A549 (cell line): ENCODE measurements around the gene ATP8A1. TPM values are rescaled to one million over a fixed set of nuclear protein-coding genes. Genes with fewer than 3 reads are reported as not detected.

Experiments
- ATAC-seq, 2 experiments: fragments of 200-7000 bp in 1 of 2; fragments of >200 bp in 1 of 2; cut with Nextera tagmentation in 1 of 2; cut with Tn5 transposase in 1 of 2; 3 replicates each; pipeline versions ENCODE4 v1.8.0 to v1.9.1; 2018 to 2020; ENCODE audit warnings: mild to moderate bottlenecking in 1 of 2, moderate library complexity in 1 of 2
- CTCF ChIA-PET: fragments of 300-600 bp; sonication (Branson Sonifier 250); formaldehyde crosslinking; extraction: SDS; loops from one replicate; lab custom pipeline; 2021; ENCODE audit warnings: antibody characterized with exemption, inconsistent platforms; lab: Yijun Ruan, JAX
- POLR2A ChIA-PET: fragments of 350-600 bp; formaldehyde crosslinking; extraction: SDS; loops from one replicate; lab custom pipeline; 2021; ENCODE audit warnings: antibody characterized with exemption, inconsistent platforms; lab: Yijun Ruan, JAX
- DNase-seq, 2 experiments: peaks; one replicate each; pipeline versions ENCODE4 v3.0.0 to v3.0.0-alpha.2; 2011 to 2016; ENCODE audit warnings: low read depth in 1 of 2, low spot score in 1 of 2
- FAIRE-seq: peaks from 2 replicates; lab custom pipeline; 2011; peaks lifted over from hg19 to GRCh38; lab: Jason Lieb, UNC
- H3K27ac ChIP-seq, 2 experiments: fragments of >200 bp; sonication (Bioruptor Twin); formaldehyde crosslinking; 3 replicates each; pipeline ENCODE4 v1.5.1; 2016 to 2017
- H3K4me1 ChIP-seq: fragments of >200 bp; sonication (Bioruptor Twin); formaldehyde crosslinking; 3 replicates; pipeline ENCODE4 v1.6.1; 2016
- H3K4me2 ChIP-seq: fragments of >200 bp; sonication (Bioruptor Twin); formaldehyde crosslinking; 3 replicates; pipeline ENCODE4 v1.6.1; 2016
- H3K4me3 ChIP-seq: fragments of >200 bp; sonication (Bioruptor Twin); formaldehyde crosslinking; 3 replicates; pipeline ENCODE4 v1.5.1; 2016
- H3K9me3 ChIP-seq: fragments of >200 bp; sonication (Bioruptor Twin); formaldehyde crosslinking; 3 replicates; pipeline ENCODE4 v1.6.1; 2016
- BHLHE40 ChIP-seq: IDR thresholded peaks from 2 replicates; pipeline ENCODE4 v1.6.1; 2012; ENCODE audit warnings: low read depth, low read length, inconsistent platforms
- CEBPB ChIP-seq, 2 experiments: fragments of >200 bp in 1 of 2; sonication (Bioruptor Twin) in 1 of 2; formaldehyde crosslinking in 1 of 2; IDR thresholded peaks; 2 replicates each; pipeline ENCODE4 v1.6.1; 2012 to 2016
- EHF ChIP-seq: fragments of 250-450 bp; sonication (Bioruptor Pico); IDR thresholded peaks from 2 replicates; pipeline ENCODE4 v1.5.0; 2020; ENCODE audit warnings: mild to moderate bottlenecking
- FOXS1 ChIP-seq: fragments of 250-450 bp; sonication (Bioruptor Pico); IDR thresholded peaks from 2 replicates; pipeline ENCODE4 v1.5.0; 2020; ENCODE audit warnings: mild to moderate bottlenecking, moderate library complexity
- GATA3 ChIP-seq: IDR thresholded peaks from 2 replicates; pipeline ENCODE4 v1.6.1; 2012; ENCODE audit warnings: borderline replicate concordance
- HDAC2 ChIP-seq: fragments of 200-600 bp; sonication (generic); IDR thresholded peaks from 2 replicates; pipeline ENCODE4 v1.6.1; 2016
- HOXB13 ChIP-seq: fragments of 250-450 bp; sonication (Bioruptor Pico); IDR thresholded peaks from 2 replicates; pipeline ENCODE4 v1.5.0; 2020; ENCODE audit warnings: low read depth, mild to moderate bottlenecking, moderate library complexity
- KDM1A ChIP-seq: fragments of 200-600 bp; sonication (generic); IDR thresholded peaks from 2 replicates; pipeline ENCODE4 v1.6.1; 2016; ENCODE audit warnings: low read depth, mild to moderate bottlenecking
- KDM5A ChIP-seq: fragments of 200-600 bp; sonication (generic); IDR thresholded peaks from 2 replicates; pipeline ENCODE4 v1.6.1; 2016; ENCODE audit warnings: antibody characterized with exemption, mild to moderate bottlenecking
- NFE2L2 ChIP-seq: fragments of 150-350 bp; conservative IDR thresholded peaks from 2 replicates; pipeline ENCODE4 v1.6.1; 2014; ENCODE audit warnings: low read length
- NR3C1 ChIP-seq: fragments of >200 bp; sonication (Bioruptor Twin); formaldehyde crosslinking; IDR thresholded peaks from 3 replicates; pipeline ENCODE4 v1.6.1; 2017
- RCOR1 ChIP-seq: fragments of 150-350 bp; IDR thresholded peaks from 2 replicates; pipeline ENCODE4 v1.6.1; 2014; ENCODE audit warnings: antibody characterized with exemption, low read length, low read depth
- RFX5 ChIP-seq: fragments of 450-650 bp; IDR thresholded peaks from 2 replicates; pipeline ENCODE4 v1.7.1; 2014; ENCODE audit warnings: antibody characterized with exemption, mild to moderate bottlenecking, moderate library complexity
- SMC3 ChIP-seq: fragments of >200 bp; sonication (Bioruptor Twin); formaldehyde crosslinking; IDR thresholded peaks from 3 replicates; pipeline ENCODE4 v1.6.1; 2018; ENCODE audit warnings: inconsistent platforms
- SREBF2 ChIP-seq: fragments of 450-650 bp; IDR thresholded peaks from 2 replicates; pipeline ENCODE4 v1.6.1; 2014; ENCODE audit warnings: mild to moderate bottlenecking, moderate library complexity
- TP53 ChIP-seq: fragments of 250-450 bp; sonication (Bioruptor Pico); IDR thresholded peaks from 2 replicates; pipeline ENCODE4 v1.5.0; 2021; ENCODE audit warnings: mild to moderate bottlenecking, moderate library complexity
- ZSCAN20 ChIP-seq: fragments of 250-450 bp; sonication (Bioruptor Pico); IDR thresholded peaks from 2 replicates; pipeline ENCODE4 v1.8.0; 2022; ENCODE audit warnings: mild to moderate bottlenecking, moderate library complexity
- WGBS: methylation state at CpG from one replicate; pipeline ENCODE4 v1.1.6; 2017; ENCODE audit errors: missing lambda C conversion rate; 5-methylcytosine and 5-hydroxymethylcytosine counted together
- polyA plus RNA-seq, 4 experiments: library from polyadenylated mRNA; depleted of rRNA in 3 of 4; stranded (reverse); fragments of >200 nt; fragmentation: RNase III in 1 of 4; extraction: RNeasy Plus Mini Kit Qiagen cat#74134 plus additional on column Dnase treatment in 1 of 4; gene quantifications; 2 replicates in 3 of 4; 3 replicates in 1 of 4; pipeline ENCODE4 v1.2.3, GENCODE V29; 2011 to 2017
- TF ChIP-seq, protein P1 (sequence below): fragments of 200-600 bp; sonication (generic); IDR thresholded peaks from 2 replicates; pipeline ENCODE4 v1.6.1; 2016; ENCODE audit warnings: antibody characterized with exemption, mild to moderate bottlenecking, moderate library complexity
- TF ChIP-seq, protein P2 (sequence below): IDR thresholded peaks from 2 replicates; pipeline ENCODE4 v1.6.1; 2012; ENCODE audit warnings: low read depth, borderline replicate concordance
- TF ChIP-seq, protein P3 (sequence below): fragments of >200 bp; sonication (Bioruptor Twin); formaldehyde crosslinking; IDR thresholded peaks from 3 replicates; pipeline ENCODE4 v1.5.1; 2016
- TF ChIP-seq, protein P4 (sequence below): fragments of 450-650 bp; IDR thresholded peaks from 2 replicates; pipeline ENCODE4 v1.6.1; 2014; ENCODE audit warnings: antibody characterized with exemption
- TF ChIP-seq, protein P5 (sequence below): fragments of 250-450 bp; sonication (Bioruptor Pico); IDR thresholded peaks from 2 replicates; pipeline ENCODE4 v1.5.0; 2021; ENCODE audit warnings: mild to moderate bottlenecking, moderate library complexity, borderline replicate concordance

Gene ATP8A1
- polyA plus RNA-seq, 2 of the 4 experiments (the other 2 are of a cell fraction): 0.06 to 0.25 TPM

DNA sequence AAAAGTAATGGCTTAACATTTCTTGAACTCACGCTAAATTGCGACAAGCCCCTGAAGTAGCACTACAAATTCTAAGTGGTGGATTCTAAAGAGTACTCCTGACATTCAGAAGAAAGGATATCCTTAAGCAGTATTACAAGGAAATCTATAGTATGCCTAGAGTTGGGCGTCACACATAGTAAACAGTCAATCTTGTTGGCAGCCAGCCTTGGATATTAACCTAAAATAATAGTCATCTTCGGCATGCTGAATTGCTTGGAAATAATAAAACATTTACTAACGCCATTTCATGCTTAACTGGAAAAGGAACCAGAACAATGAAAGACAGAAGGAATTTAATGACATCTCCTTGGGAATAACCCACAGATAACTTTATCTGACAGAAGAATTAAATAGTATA lies 18.6 kb downstream of the ATP8A1 start:
- Histone ChIP-seq H3K4me1 (no peaks in the 10 kb centered on the region), H3K9me3 (no peaks in the 10 kb centered on the region), H3K4me2 (no peak overlapping the region), H3K4me3 (no peak overlapping the region), H3K27ac (no peak overlapping the region)
- FAIRE-seq (no peak), DNase-seq (no peak), ATAC-seq (no peak)
- POLR2A ChIA-PET: no interaction called here
- 20% methylated on average over 5 of the region's 5 CpGs for WGBS
- TF ChIP-seq RFX5 (no peak), TP53 (CRISPR knock-in tag) (no peak), NR3C1 (no peak), BHLHE40 (no peak), HDAC2 (no peak), NFE2L2 (no peak), CEBPB (IDR thresholded peaks at IDR 0.05) (no peak), HOXB13 (CRISPR knock-in tag) (no peak), SMC3 (no peak), EHF (CRISPR knock-in tag) (no peak), KDM5A (no peak), SREBF2 (no peak), KDM1A (no peak), FOXS1 (CRISPR knock-in tag) (no peak), RCOR1 (no peak), GATA3 (no peak), ZSCAN20 (CRISPR knock-in tag) (no peak)
- TF ChIP-seq, protein P1, sequence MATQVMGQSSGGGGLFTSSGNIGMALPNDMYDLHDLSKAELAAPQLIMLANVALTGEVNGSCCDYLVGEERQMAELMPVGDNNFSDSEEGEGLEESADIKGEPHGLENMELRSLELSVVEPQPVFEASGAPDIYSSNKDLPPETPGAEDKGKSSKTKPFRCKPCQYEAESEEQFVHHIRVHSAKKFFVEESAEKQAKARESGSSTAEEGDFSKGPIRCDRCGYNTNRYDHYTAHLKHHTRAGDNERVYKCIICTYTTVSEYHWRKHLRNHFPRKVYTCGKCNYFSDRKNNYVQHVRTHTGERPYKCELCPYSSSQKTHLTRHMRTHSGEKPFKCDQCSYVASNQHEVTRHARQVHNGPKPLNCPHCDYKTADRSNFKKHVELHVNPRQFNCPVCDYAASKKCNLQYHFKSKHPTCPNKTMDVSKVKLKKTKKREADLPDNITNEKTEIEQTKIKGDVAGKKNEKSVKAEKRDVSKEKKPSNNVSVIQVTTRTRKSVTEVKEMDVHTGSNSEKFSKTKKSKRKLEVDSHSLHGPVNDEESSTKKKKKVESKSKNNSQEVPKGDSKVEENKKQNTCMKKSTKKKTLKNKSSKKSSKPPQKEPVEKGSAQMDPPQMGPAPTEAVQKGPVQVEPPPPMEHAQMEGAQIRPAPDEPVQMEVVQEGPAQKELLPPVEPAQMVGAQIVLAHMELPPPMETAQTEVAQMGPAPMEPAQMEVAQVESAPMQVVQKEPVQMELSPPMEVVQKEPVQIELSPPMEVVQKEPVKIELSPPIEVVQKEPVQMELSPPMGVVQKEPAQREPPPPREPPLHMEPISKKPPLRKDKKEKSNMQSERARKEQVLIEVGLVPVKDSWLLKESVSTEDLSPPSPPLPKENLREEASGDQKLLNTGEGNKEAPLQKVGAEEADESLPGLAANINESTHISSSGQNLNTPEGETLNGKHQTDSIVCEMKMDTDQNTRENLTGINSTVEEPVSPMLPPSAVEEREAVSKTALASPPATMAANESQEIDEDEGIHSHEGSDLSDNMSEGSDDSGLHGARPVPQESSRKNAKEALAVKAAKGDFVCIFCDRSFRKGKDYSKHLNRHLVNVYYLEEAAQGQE: no peak
- TF ChIP-seq, protein P2, sequence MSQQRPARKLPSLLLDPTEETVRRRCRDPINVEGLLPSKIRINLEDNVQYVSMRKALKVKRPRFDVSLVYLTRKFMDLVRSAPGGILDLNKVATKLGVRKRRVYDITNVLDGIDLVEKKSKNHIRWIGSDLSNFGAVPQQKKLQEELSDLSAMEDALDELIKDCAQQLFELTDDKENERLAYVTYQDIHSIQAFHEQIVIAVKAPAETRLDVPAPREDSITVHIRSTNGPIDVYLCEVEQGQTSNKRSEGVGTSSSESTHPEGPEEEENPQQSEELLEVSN: no peak
- TF ChIP-seq, protein P3, sequence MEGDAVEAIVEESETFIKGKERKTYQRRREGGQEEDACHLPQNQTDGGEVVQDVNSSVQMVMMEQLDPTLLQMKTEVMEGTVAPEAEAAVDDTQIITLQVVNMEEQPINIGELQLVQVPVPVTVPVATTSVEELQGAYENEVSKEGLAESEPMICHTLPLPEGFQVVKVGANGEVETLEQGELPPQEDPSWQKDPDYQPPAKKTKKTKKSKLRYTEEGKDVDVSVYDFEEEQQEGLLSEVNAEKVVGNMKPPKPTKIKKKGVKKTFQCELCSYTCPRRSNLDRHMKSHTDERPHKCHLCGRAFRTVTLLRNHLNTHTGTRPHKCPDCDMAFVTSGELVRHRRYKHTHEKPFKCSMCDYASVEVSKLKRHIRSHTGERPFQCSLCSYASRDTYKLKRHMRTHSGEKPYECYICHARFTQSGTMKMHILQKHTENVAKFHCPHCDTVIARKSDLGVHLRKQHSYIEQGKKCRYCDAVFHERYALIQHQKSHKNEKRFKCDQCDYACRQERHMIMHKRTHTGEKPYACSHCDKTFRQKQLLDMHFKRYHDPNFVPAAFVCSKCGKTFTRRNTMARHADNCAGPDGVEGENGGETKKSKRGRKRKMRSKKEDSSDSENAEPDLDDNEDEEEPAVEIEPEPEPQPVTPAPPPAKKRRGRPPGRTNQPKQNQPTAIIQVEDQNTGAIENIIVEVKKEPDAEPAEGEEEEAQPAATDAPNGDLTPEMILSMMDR: no peak
- CTCF ChIA-PET: no interaction called here

DNA sequence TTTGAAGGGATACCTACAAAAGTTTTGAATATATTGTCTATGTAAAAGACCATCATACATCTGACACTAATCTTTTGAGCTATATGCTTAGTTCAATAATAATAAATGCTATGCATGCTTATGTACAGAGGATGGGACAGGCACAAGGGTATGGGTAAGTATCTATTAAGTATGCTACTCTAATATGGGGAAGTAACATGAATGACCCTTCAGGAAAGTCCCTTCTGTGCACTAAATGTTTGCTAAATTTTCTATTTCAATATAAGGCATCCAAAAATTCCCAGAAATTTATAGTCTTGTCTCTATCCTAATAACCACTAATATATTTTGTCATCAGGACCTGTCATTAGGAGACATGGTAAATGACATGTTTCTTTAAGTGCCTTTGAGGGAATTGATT lies 19.0 kb downstream of the ATP8A1 start:
- Histone ChIP-seq H3K4me2 (no peak overlapping the region), H3K4me1 (no peaks in the 10 kb centered on the region), H3K9me3 (no peaks in the 10 kb centered on the region), H3K4me3 (no peak overlapping the region)
- FAIRE-seq (no peak), DNase-seq (no peak)
- POLR2A ChIA-PET: no interaction called here
- CTCF ChIA-PET: no interaction called here
- TF ChIP-seq, protein P4, sequence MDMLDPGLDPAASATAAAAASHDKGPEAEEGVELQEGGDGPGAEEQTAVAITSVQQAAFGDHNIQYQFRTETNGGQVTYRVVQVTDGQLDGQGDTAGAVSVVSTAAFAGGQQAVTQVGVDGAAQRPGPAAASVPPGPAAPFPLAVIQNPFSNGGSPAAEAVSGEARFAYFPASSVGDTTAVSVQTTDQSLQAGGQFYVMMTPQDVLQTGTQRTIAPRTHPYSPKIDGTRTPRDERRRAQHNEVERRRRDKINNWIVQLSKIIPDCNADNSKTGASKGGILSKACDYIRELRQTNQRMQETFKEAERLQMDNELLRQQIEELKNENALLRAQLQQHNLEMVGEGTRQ: no peak
- TF ChIP-seq, protein P5, sequence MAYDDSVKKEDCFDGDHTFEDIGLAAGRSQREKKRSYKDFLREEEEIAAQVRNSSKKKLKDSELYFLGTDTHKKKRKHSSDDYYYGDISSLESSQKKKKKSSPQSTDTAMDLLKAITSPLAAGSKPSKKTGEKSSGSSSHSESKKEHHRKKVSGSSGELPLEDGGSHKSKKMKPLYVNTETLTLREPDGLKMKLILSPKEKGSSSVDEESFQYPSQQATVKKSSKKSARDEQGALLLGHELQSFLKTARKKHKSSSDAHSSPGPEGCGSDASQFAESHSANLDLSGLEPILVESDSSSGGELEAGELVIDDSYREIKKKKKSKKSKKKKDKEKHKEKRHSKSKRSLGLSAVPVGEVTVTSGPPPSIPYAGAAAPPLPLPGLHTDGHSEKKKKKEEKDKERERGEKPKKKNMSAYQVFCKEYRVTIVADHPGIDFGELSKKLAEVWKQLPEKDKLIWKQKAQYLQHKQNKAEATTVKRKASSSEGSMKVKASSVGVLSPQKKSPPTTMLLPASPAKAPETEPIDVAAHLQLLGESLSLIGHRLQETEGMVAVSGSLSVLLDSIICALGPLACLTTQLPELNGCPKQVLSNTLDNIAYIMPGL (CRISPR knock-in tag): no peak
- TF ChIP-seq, all 56 proteins: peak for 0
- H3K27ac ChIP-seq: no peak overlapping the region
- no peak for ATAC-seq
